Ureter (tissue), 1 donor: ENCODE data around the gene SEMA6D. TPM values are rescaled to one million over a fixed set of nuclear protein-coding genes. Genes with fewer than 3 reads are reported as not detected.
"Not testable (repeated sequence)": the region's sequence is repeated elsewhere in the genome, so short reads cannot be mapped to it uniquely, and the experiment has no call there.

Experiments
- DNase-seq: peaks from one replicate; pipeline ENCODE4 v3.0.0-alpha.2; 2020; ENCODE audit warnings: low spot score
- total RNA-seq: library from RNA; stranded (reverse); gene quantifications from one replicate; pipeline ENCODE4 v1.2.4, GENCODE V29; 2023
- donor health status: DM: yes; HTN: yes; CAD: no.

SEMA6D gene
- total RNA-seq, 1 donor from 2014 or later: 8.8 TPM

GRCh38 chr15:47718497-47719437, 1.5 kb downstream of the SEMA6D start:
- no peak for DNase-seq

GRCh38 chr15:47719730-47720129, 2.4 kb downstream of the SEMA6D start:
- no peak for DNase-seq

GRCh38 chr15:47720555-47720954, 3.2 kb downstream of the SEMA6D start:
- DNase-seq: no peak

- DNase-seq: no peak
These were observed 4.4 kb downstream of the SEMA6D start for GRCh38 chr15:47721676-47722075.

GRCh38 chr15:47724346-47724745, 7.0 kb downstream of the SEMA6D start:
- DNase-seq: no peak

- DNase-seq: no peak
These were observed 7.7 kb downstream of the SEMA6D start for GRCh38 chr15:47725051-47725450.

- no peak for DNase-seq
These were observed 8.6 kb downstream of the SEMA6D start for GRCh38 chr15:47725906-47726305.

GRCh38 chr15:47726399-47726823, 9.1 kb downstream of the SEMA6D start:
- no peak for DNase-seq

- no peak for DNase-seq
These were observed 9.8 kb downstream of the SEMA6D start for GRCh38 chr15:47727137-47727536.

GRCh38 chr15:47727676-47728075, 10.4 kb downstream of the SEMA6D start:
- DNase-seq: no peak

- no peak for DNase-seq
These were observed 11.1 kb downstream of the SEMA6D start for GRCh38 chr15:47728426-47728825.

GRCh38 chr15:47728886-47729285, 11.6 kb downstream of the SEMA6D start:
- no peak for DNase-seq

- DNase-seq: no peak
These were observed 13.9 kb downstream of the SEMA6D start for GRCh38 chr15:47731230-47731629.

GRCh38 chr15:47732248-47732647, 14.9 kb downstream of the SEMA6D start:
- no peak for DNase-seq

GRCh38 chr15:47733085-47733484, 15.8 kb downstream of the SEMA6D start:
- DNase-seq: no peak

GRCh38 chr15:47736143-47736786, 19.0 kb downstream of the SEMA6D start:
- no peak for DNase-seq

- DNase-seq: no peak
These were observed 20.2 kb downstream of the SEMA6D start for GRCh38 chr15:47737477-47737876.

GRCh38 chr15:47738144-47738825, 21.0 kb downstream of the SEMA6D start:
- DNase-seq: not testable (repeated sequence)

GRCh38 chr15:47741082-47741481, 23.8 kb downstream of the SEMA6D start:
- DNase-seq: no peak

- no peak for DNase-seq
These were observed 24.6 kb downstream of the SEMA6D start for GRCh38 chr15:47741907-47742306.

GRCh38 chr15:47742334-47742733, 25.0 kb downstream of the SEMA6D start:
- no peak for DNase-seq

- DNase-seq: no peak
These were observed 25.4 kb downstream of the SEMA6D start for GRCh38 chr15:47742742-47743141.
